Small intestine (tissue), 7 donors: ENCODE results near the gene ELAC2. TPM values are rescaled to one million over a fixed set of nuclear protein-coding genes. Genes with fewer than 3 reads are reported as not detected.
A peak's percentile ranks its signal among the peaks of the same experiment; 100 is the strongest.

Experiments
- DNase-seq, 2 donors: peaks; one replicate each; pipeline versions ENCODE4 v3.0.0 to v3.0.0-alpha.2; 2013
- FAIRE-seq: peaks from 2 replicates; lab custom pipeline; 2012; peaks lifted over from hg19 to GRCh38; lab: Jason Lieb, UNC
- H3K27ac ChIP-seq, 3 donors: one replicate each; pipeline ENCODE4 v1.5.1; 2013; ENCODE audit warnings: low read length in 2 of 3, mild to moderate bottlenecking in 2 of 3, control low read depth in 1 of 3, inconsistent platforms in 1 of 3, low read depth in 1 of 3, moderate library complexity in 1 of 3
- H3K27me3 ChIP-seq, 3 donors: one replicate each; pipeline ENCODE4 v1.6.1; 2013; ENCODE audit warnings: low read length in 3 of 3, inconsistent platforms in 1 of 3; ENCODE audit not compliant: control insufficient read depth in 3 of 3, insufficient read depth in 3 of 3
- H3K36me3 ChIP-seq, 3 donors: one replicate each; pipeline ENCODE4 v1.6.1; 2013; ENCODE audit warnings: low read length in 3 of 3, inconsistent platforms in 1 of 3, low read depth in 1 of 3, mild to moderate bottlenecking in 1 of 3, moderate library complexity in 1 of 3; ENCODE audit not compliant: control insufficient read depth in 3 of 3, insufficient read depth in 2 of 3
- H3K4me1 ChIP-seq, 3 donors: one replicate each; pipeline ENCODE4 v1.6.1; 2013; ENCODE audit warnings: low read length in 2 of 3, inconsistent platforms in 1 of 3, low read depth in 1 of 3, mild to moderate bottlenecking in 1 of 3, moderate library complexity in 1 of 3; ENCODE audit not compliant: control insufficient read depth in 3 of 3, insufficient read depth in 2 of 3
- H3K4me3 ChIP-seq, 3 donors: one replicate each; pipeline ENCODE4 v1.5.1; 2013; ENCODE audit warnings: low read length in 3 of 3, control low read depth in 1 of 3, inconsistent platforms in 1 of 3, low read depth in 1 of 3, mild to moderate bottlenecking in 1 of 3, moderate library complexity in 1 of 3
- H3K9me3 ChIP-seq, 2 donors: one replicate each; pipeline ENCODE4 v1.6.1; 2013; ENCODE audit warnings: low read depth in 1 of 2, low read length in 1 of 2; ENCODE audit not compliant: control insufficient read depth in 2 of 2, insufficient read depth in 1 of 2
- WGBS, 3 donors: extraction: QIAGEN DNeasy Blood & Tissue Kit; methylation state at CpG; one replicate each; pipeline ENCODE4 v1.1.7; 2013; 5-methylcytosine and 5-hydroxymethylcytosine counted together
- polyA plus RNA-seq, 4 donors: library from polyadenylated mRNA; stranded (reverse) in 3 of 4; unstranded in 1 of 4; fragments of 200-250 nt in 3 of 4; fragments of 120-200 nt in 1 of 4; gene quantifications; one replicate each; pipeline versions ENCODE4 v1.2.1 to v1.2.3, GENCODE V29; 2013
- donor health status: healthy with polysubstance abuse.
- donor health status: control.
- donor health status: control.
- donor health status: Bipolar disorder and iron deficiency.
- donor health status: healthy.

The ELAC2 gene
- polyA plus RNA-seq, 4 donors, result 30.0 to 44.5 (median 37.6) TPM

- H3K4me3 ChIP-seq, result no peak overlapping the region
- 92 to 96% (median 96%) methylated on average over 14 of the region's 14 CpGs for WGBS, 3 donors
- FAIRE-seq (no peak), DNase-seq (no peak)
- H3K27me3 ChIP-seq, result no peaks in the 10 kb centered on the region
- peaks cover 33 to 79% (median 49%) of the 10 kb centered on the region in 3 donors for H3K36me3 ChIP-seq
- H3K27ac ChIP-seq, result no peak overlapping the region
- no peaks in the 10 kb centered on the region for H3K4me1 ChIP-seq
- H3K9me3 ChIP-seq, result no peaks in the 10 kb centered on the region
These were observed 25.2 kb downstream of the ELAC2 start for GRCh38 chr17:12992676-12993075.

- no peaks in the 10 kb centered on the region for H3K9me3 ChIP-seq
- H3K4me3 ChIP-seq, result no peak overlapping the region
- H3K27me3 ChIP-seq, result no peaks in the 10 kb centered on the region
- H3K4me1 ChIP-seq, result no peaks in the 10 kb centered on the region
- no peak for FAIRE-seq
- no peak for DNase-seq
- H3K27ac ChIP-seq, result no peak overlapping the region
- H3K36me3 ChIP-seq, result peaks cover 26 to 65% (median 36%) of the 10 kb centered on the region in 3 donors
- WGBS, 3 donors, result 87 to 91% (median 91%) methylated on average over 12 of the region's 12 CpGs
These were observed 26.9 kb downstream of the ELAC2 start for GRCh38 chr17:12990926-12991325.

- no peaks in the 10 kb centered on the region for H3K27me3 ChIP-seq
- no peak for DNase-seq
- no peaks in the 10 kb centered on the region for H3K9me3 ChIP-seq
- no peak overlapping the region for H3K27ac ChIP-seq
- H3K36me3 ChIP-seq, result peaks cover 23 to 58% (median 29%) of the 10 kb centered on the region in 3 donors
- FAIRE-seq, result no peak
- no peaks in the 10 kb centered on the region for H3K4me1 ChIP-seq
- WGBS, 3 donors, result 85 to 89% (median 86%) methylated on average over 25 of the region's 25 CpGs
- H3K4me3 ChIP-seq, result no peak overlapping the region
These were observed 27.6 kb downstream of the ELAC2 start for GRCh38 chr17:12990041-12990808.

- WGBS, 3 donors, result 75 to 89% (median 84%) methylated on average over 12 of the region's 12 CpGs
- no peak for FAIRE-seq
- DNase-seq, result no peak
- Histone ChIP-seq H3K27ac (no peak overlapping the region), H3K27me3 (no peaks in the 10 kb centered on the region), H3K4me1 (no peaks in the 10 kb centered on the region), H3K4me3 (no peak overlapping the region), H3K36me3 (peaks cover 5 to 28% (median 9%) of the 10 kb centered on the region in 3 donors), H3K9me3 (no peaks in the 10 kb centered on the region)
These were observed 30.7 kb downstream of the ELAC2 start for GRCh38 chr17:12987120-12987519.

GRCh38 chr17:12985431-12986293 lies 32.2 kb downstream of the ELAC2 start:
- Histone ChIP-seq H3K4me3 (no peak overlapping the region), H3K36me3 (peaks cover 0 to 15% (median 4%) of the 10 kb centered on the region in 3 donors), H3K4me1 (no peaks in the 10 kb centered on the region), H3K27ac (peak overlapping the region in 1 of 3 donors; percentile 46), H3K9me3 (no peaks in the 10 kb centered on the region), H3K27me3 (no peaks in the 10 kb centered on the region)
- DNase-seq (no peak), FAIRE-seq (no peak)
- 68 to 84% (median 76%) methylated on average over 14 of the region's 14 CpGs for WGBS, 3 donors

GRCh38 chr17:12983991-12984884 lies 33.6 kb downstream of the ELAC2 start:
- WGBS, 3 donors, result 64 to 91% (median 82%) methylated on average over 21 of the region's 21 CpGs
- H3K27ac ChIP-seq, result peak overlapping the region in 2 of 3 donors; percentile 20 to 36
- H3K27me3 ChIP-seq, result no peaks in the 10 kb centered on the region
- H3K9me3 ChIP-seq, result no peaks in the 10 kb centered on the region
- peaks cover 0 to 4% (median 2%) of the 10 kb centered on the region in 3 donors for H3K36me3 ChIP-seq
- FAIRE-seq, result no peak
- H3K4me1 ChIP-seq, result no peaks in the 10 kb centered on the region
- H3K4me3 ChIP-seq, result no peak overlapping the region
- DNase-seq, result no peak

GRCh38 chr17:12982224-12982623 lies 35.6 kb downstream of the ELAC2 start:
- no peaks in the 10 kb centered on the region for H3K9me3 ChIP-seq
- FAIRE-seq, result no peak

More at GRCh38 chr17:12982224-12982623, 35.6 kb downstream of the ELAC2 start:
- Histone ChIP-seq H3K4me1 (no peaks in the 10 kb centered on the region), H3K27me3 (no peaks in the 10 kb centered on the region), H3K27ac (no peak overlapping the region), H3K36me3 (peaks cover 0 to 2% (median 2%) of the 10 kb centered on the region in 3 donors), H3K4me3 (no peak overlapping the region)
- 73 to 85% (median 78%) methylated on average over 6 of the region's 6 CpGs for WGBS, 3 donors
- no peak for DNase-seq
